Omental fat pad (tissue), 4 donors: ENCODE results near the gene COL23A1. TPM values are rescaled to one million over a fixed set of nuclear protein-coding genes. Genes with fewer than 3 reads are reported as not detected.

ENCODE experiments used
- ATAC-seq: fragments of 150-250 bp; one replicate; pipeline ENCODE4 v1.9.1; 2016; ENCODE audit warnings: mild to moderate bottlenecking, moderate library complexity; ENCODE audit not compliant: low FRiP score
- DNase-seq: peaks from one replicate; pipeline ENCODE4 v3.0.0-alpha.2; 2019; ENCODE audit warnings: low spot score
- CTCF ChIP-seq, 3 donors: fragments of 450-650 bp; IDR thresholded peaks; one replicate each; pipeline ENCODE4 v1.5.1; 2016 to 2017; ENCODE audit warnings: antibody characterized with exemption in 3 of 3, mild to moderate bottlenecking in 3 of 3, moderate library complexity in 2 of 3
- total RNA-seq, 4 donors: library from RNA; depleted of rRNA; stranded (reverse); fragments of >200 nt; gene quantifications; one replicate each; pipeline ENCODE4 v1.1.0, GENCODE V29; 2016

COL23A1 gene
- total RNA-seq, 4 donors from 2014 or later, result 0.12 to 1.0 (median 0.49) TPM

DNA sequence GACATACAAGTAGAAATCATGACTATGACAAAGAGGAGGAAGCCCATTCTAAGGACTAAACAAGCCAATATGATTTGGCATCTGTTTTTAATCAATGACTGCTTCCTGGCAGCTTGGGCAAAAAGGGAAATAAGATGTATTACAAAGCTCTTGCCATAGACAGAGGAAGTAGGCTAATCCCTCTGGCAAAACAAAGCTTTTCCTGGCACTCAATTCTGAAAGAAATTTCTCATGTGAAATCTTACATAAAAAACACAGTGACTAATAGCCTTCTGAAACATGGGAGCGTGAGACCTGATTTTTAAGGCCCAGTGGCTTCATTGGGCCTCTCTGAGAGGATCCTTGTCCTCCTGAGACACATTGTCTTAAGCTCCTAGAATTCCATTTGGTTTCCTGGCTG is 93.6 kb downstream of the COL23A1 start:
- no peak for TF ChIP-seq CTCF (IDR thresholded peaks at IDR 0.05)
- ATAC-seq, result no peak
- no peak for DNase-seq

- no peak for DNase-seq
Measured at GRCh38 chr5:178496214-178496613, 94.0 kb downstream of the COL23A1 start.

DNA sequence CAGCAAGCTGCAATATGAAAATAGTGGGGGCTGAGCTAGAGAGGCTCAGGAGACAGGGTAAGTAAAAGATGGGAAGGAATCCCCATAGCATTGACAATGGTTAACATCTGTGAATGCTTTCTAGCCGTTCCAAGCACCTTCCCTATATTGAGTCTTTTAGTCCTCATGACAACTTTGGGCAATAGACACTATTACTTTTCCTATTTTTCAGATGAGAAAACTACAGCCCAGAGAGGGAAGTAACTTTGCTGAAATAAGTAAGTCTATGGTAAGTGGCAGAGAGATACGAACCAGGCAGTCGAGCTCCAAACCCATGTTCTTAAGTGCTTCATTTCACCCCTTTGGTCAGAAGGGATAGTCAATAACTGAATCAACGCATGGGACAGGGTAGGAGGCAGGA is 94.5 kb downstream of the COL23A1 start:
- no peak for DNase-seq
- TF ChIP-seq CTCF (IDR thresholded peaks at IDR 0.05), result no peak
- no peak for ATAC-seq

More at GRCh38 chr5:178496214-178496613, 94.0 kb downstream of the COL23A1 start:
- ATAC-seq, result no peak
- no peak for TF ChIP-seq CTCF (IDR thresholded peaks at IDR 0.05)

DNA sequence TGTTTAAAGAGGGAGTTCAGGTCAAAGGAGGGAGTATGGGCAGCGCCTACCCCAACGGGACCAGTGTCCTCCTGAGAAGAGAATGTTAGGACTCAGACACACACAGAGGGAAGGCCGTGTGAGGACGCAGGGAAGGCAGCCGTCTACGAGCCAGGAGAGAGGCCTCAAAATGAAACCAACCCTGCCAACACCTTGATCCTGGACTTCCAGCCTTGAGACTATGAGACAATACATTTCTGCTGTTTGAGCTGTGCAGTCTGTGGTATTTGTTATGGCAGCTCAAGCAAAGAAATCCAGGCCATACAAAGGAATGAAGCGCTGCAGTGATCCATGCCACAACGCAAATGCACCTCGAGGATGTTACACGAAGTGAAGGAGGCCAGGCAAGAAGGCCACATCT is 97.9 kb downstream of the COL23A1 start:
- no peak for DNase-seq
- ATAC-seq, result no peak
- TF ChIP-seq CTCF (IDR thresholded peaks at IDR 0.05), result no peak

DNA sequence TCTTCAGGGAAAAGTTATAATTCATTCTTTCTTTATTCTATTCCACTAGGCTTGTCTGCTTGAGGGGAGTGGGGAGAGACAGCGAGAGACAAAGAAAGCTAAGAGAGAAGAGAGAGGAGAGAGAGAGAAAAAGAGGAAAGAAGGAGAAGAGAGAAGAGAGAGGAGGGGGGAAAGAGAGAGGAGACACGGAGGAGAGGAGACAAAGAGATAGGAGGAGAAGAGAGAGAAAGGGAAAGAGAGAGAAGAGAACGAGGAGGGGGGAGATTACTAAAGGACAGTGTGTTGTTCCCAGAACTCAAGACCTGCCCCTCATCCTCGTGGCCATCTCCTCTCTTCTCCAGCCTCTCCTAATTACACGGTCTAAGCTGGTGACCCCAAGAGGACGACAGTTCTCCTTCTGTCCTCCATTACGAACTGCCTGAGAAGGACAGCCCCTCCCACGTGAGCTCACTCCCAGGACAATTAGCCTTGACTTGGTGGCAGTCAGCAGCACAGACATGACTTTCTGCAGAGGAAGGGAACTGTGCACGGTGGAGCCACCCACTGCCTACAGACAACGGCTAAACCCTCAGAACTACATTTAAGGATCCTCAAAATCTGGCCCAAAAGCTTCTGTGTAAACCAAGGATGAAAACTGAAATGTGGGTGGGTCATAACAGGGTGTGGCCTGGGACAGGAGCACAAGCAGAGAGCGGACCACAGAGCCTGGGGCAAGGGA is 99.1 kb downstream of the COL23A1 start:
- ATAC-seq (no peak), DNase-seq (no peak)
- TF ChIP-seq CTCF (IDR thresholded peaks at IDR 0.05), result no peak

DNA sequence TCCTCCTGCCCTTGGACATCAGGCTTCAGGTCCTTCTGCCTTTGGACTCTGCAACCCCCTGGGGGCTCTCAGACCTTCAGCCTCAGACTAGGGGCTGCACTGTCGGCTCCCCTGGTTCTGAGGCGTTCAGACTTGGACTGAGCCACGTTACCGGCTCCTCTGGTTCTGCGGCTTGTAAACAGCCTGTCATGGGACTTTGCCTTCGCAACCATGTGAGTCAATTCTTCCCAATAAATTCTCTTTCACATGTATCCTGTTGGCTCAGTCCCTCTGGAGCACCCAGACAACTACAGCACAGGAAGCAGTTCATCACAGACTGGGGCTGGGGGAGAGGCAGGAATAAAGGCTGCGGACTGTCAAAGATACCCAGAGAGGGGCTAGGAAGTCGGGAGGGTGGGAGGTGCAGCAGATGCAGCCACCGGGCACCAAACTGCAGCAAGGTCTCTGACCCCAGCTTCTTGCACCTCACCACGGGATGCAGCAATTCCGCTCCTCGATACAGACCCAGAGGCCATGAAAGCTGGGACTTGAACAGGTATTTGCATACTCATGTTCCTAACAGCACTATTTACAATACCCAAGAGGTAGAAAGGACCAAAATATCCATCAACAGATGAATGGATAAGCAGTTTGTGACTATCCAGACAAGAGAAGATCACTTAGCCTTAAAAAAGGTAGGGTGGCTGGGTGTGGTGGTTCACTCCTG is 100.8 kb downstream of the COL23A1 start:
- no peak for ATAC-seq

More for the DNA sequence above, 100.8 kb downstream of the COL23A1 start:
- no peak for TF ChIP-seq CTCF (IDR thresholded peaks at IDR 0.05)
- no peak for DNase-seq
